ENCODE results near the gene GAN. TPM values are rescaled to one million over a fixed set of nuclear protein-coding genes. Genes with fewer than 3 reads are reported as not detected.

Gene GAN
- total and polyA plus RNA-seq, 10 of the 15 experiments (the other 5 are each of a cell fraction or from before 2014, with no cell fraction given), result 0.42 to 8.4 (median 2.5) TPM

GRCh38 chr16:81283044-81283443 is 31.7 kb upstream of the GAN start (continued):
- TF ChIP-seq E2F4 (IDR thresholded peaks at IDR 0.05; ENCODE audit: low read depth, low read length) (no peak), ZBTB40 (IDR thresholded peaks at IDR 0.05; ENCODE audit: borderline replicate concordance) (no peak), RELB (IDR thresholded peaks at IDR 0.05; ENCODE audit: low read depth) (no peak), NKRF (conservative IDR thresholded peaks at IDR 0.05) (no peak)
